CD14-positive monocyte (primary cell): ENCODE data around the gene NXPH2. TPM values are rescaled to one million over a fixed set of nuclear protein-coding genes. Genes with fewer than 3 reads are reported as not detected.

ENCODE experiments used
- DNase-seq, 3 donors: peaks; one replicate each; pipeline ENCODE4 v3.0.0-alpha.2; 2011 to 2022
- H2AFZ ChIP-seq: 2 replicates; pipeline ENCODE4 v1.6.0; 2012; ENCODE audit warnings: mild to moderate bottlenecking, low read depth, low read length, inconsistent platforms; ENCODE audit not compliant: insufficient read depth, poor library complexity, severe bottlenecking
- H3K27ac ChIP-seq, 2 donors: 1 replicate in 1 of 2; 2 replicates in 1 of 2; pipeline ENCODE4 v1.5.1; 2012 to 2013; ENCODE audit warnings: low read length in 2 of 2, control low read depth in 1 of 2, inconsistent platforms in 1 of 2, low read depth in 1 of 2, mild to moderate bottlenecking in 1 of 2
- H3K27me3 ChIP-seq, 2 donors: one replicate each; pipeline versions ENCODE4 v1.6.0 to v1.6.1; 2011 to 2013; ENCODE audit warnings: low read length in 2 of 2; ENCODE audit not compliant: control insufficient read depth in 2 of 2, insufficient read depth in 2 of 2
- H3K36me3 ChIP-seq, 2 donors: replicated peaks in 1 of 2; 1 replicate in 1 of 2; 2 replicates in 1 of 2; pipeline versions ENCODE4 v1.5.1 to v1.6.1; 2012 to 2013; ENCODE audit warnings: low read length in 2 of 2, control low read depth in 1 of 2, inconsistent platforms in 1 of 2, mild to moderate bottlenecking in 1 of 2; ENCODE audit not compliant: insufficient read depth in 2 of 2, control insufficient read depth in 1 of 2
- H3K4me1 ChIP-seq, 2 donors: 1 replicate in 1 of 2; 2 replicates in 1 of 2; pipeline versions ENCODE4 v1.5.1 to v1.6.1; 2012 to 2013; ENCODE audit warnings: low read length in 2 of 2, control low read depth in 1 of 2, inconsistent platforms in 1 of 2, mild to moderate bottlenecking in 1 of 2, moderate library complexity in 1 of 2; ENCODE audit not compliant: insufficient read depth in 2 of 2, control insufficient read depth in 1 of 2
- H3K4me2 ChIP-seq: replicated peaks from 2 replicates; pipeline ENCODE3; 2012; ENCODE audit warnings: low read length, moderate library complexity, mild to moderate bottlenecking; ENCODE audit not compliant: poor library complexity, severe bottlenecking; ENCODE audit errors: extremely low read depth
- H3K4me3 ChIP-seq, 3 experiments: fragments of 200-600 bp in 1 of 3; sonication (generic) in 1 of 3; replicated peaks in 1 of 3; 1 replicate in 2 of 3; 2 replicates in 1 of 3; pipeline ENCODE4 v1.5.1; 2011 to 2013; ENCODE audit warnings: low read length in 3 of 3, mild to moderate bottlenecking in 3 of 3, control low read depth in 2 of 3, low read depth in 2 of 3, inconsistent platforms in 1 of 3, moderate library complexity in 1 of 3
- H3K79me2 ChIP-seq: 2 replicates; pipeline ENCODE4 v1.6.0; 2012; ENCODE audit warnings: mild to moderate bottlenecking, control low read depth, inconsistent platforms, low read length, moderate library complexity; ENCODE audit not compliant: insufficient read depth
- H3K9ac ChIP-seq: 2 replicates; pipeline ENCODE4 v1.6.0; 2017; ENCODE audit warnings: low read length, mild to moderate bottlenecking; ENCODE audit not compliant: insufficient read depth, poor library complexity, severe bottlenecking
- H3K9me3 ChIP-seq, 2 donors: replicated peaks in 1 of 2; 1 replicate in 1 of 2; 2 replicates in 1 of 2; pipeline versions ENCODE4 v1.5.1 to v1.6.1; 2012 to 2013; ENCODE audit warnings: low read length in 2 of 2, control low read depth in 1 of 2; ENCODE audit not compliant: control insufficient read depth in 1 of 2, insufficient read depth in 1 of 2
- H4K20me1 ChIP-seq: 2 replicates; pipeline ENCODE4 v1.6.0; 2012; ENCODE audit warnings: mild to moderate bottlenecking, low read length, control low read depth, moderate library complexity; ENCODE audit not compliant: insufficient read depth
- H3K27ac Mint-ChIP-seq, 7 donors: one replicate each; pipeline ENCODE4 v1.8.0; 2020; ENCODE audit warnings: mild to moderate bottlenecking in 7 of 7, mixed read lengths in 7 of 7, moderate library complexity in 6 of 7, inconsistent platforms in 2 of 7
- H3K27me3 Mint-ChIP-seq, 3 donors: one replicate each; pipeline ENCODE4 v1.8.0; 2021 to 2022; ENCODE audit warnings: low read depth in 3 of 3, mild to moderate bottlenecking in 3 of 3, mixed read lengths in 3 of 3, moderate library complexity in 3 of 3, inconsistent platforms in 1 of 3
- H3K36me3 Mint-ChIP-seq, 2 donors: one replicate each; pipeline ENCODE4 v1.8.0; 2020; ENCODE audit warnings: mixed read lengths in 2 of 2, inconsistent platforms in 1 of 2, mild to moderate bottlenecking in 1 of 2
- H3K4me1 Mint-ChIP-seq: one replicate; pipeline ENCODE4 v1.8.0; 2020; ENCODE audit warnings: mild to moderate bottlenecking, mixed read lengths
- H3K4me3 Mint-ChIP-seq, 2 donors: one replicate each; pipeline ENCODE4 v1.8.0; 2020; ENCODE audit warnings: mild to moderate bottlenecking in 2 of 2, mixed read lengths in 2 of 2, moderate library complexity in 1 of 2
- H3K9me3 Mint-ChIP-seq, 7 donors: one replicate each; pipeline ENCODE4 v1.8.0; 2020 to 2022; ENCODE audit warnings: mixed read lengths in 7 of 7, mild to moderate bottlenecking in 6 of 7, moderate library complexity in 6 of 7, inconsistent platforms in 2 of 7
- WGBS: methylation state at CpG from one replicate; pipeline ENCODE4 v1.1.5; 2013; ENCODE audit warnings: missing lambda C conversion rate; ENCODE audit not compliant: insufficient coverage; 5-methylcytosine and 5-hydroxymethylcytosine counted together
- intact Hi-C, 2 donors: fragments of 100-400 bp; cut with micrococcal nuclease; formaldehyde crosslinking; loops; one replicate each; pipeline versions ENCODE4 v1.15.0 to v1.15.1; 2023
- polyA plus RNA-seq, 3 donors: library from polyadenylated mRNA; depleted of rRNA in 1 of 3; unstranded in 2 of 3; stranded (reverse) in 1 of 3; fragments of 300-500 nt in 2 of 3; fragments of >200 nt in 1 of 3; fragmentation: Illumina TruSeq in 2 of 3; gene quantifications; 1 replicate in 2 of 3; 2 replicates in 1 of 3; pipeline ENCODE4 v1.2.3, GENCODE V29; 2012 to 2021
- TF ChIP-seq, protein P1 (sequence below): fragments of 200-600 bp; IDR thresholded peaks from one replicate; pipeline ENCODE4 v1.8.0; 2022; ENCODE audit warnings: antibody characterized with exemption, mild to moderate bottlenecking

NXPH2 gene
- polyA plus RNA-seq, 3 donors: not detected

GRCh38 chr2:138777996-138778395, 2.2 kb downstream of the NXPH2 start:
- no peak overlapping the region for H3K27ac Mint-ChIP-seq
- Histone ChIP-seq H3K4me1 (no peaks in the 10 kb centered on the region), H3K4me3 (no peak overlapping the region), H3K9me3 (peaks cover 0 to 12% of the 10 kb centered on the region in 2 donors), H3K4me2 (no peak overlapping the region), H3K27ac (no peak overlapping the region), H3K27me3 (peaks cover 58 to 75% of the 10 kb centered on the region in 2 donors), H3K36me3 (no peaks in the 10 kb centered on the region), H3K9ac (no peak overlapping the region), H4K20me1 (no peaks in the 10 kb centered on the region), H2AFZ (no peak overlapping the region), H3K79me2 (no peaks in the 10 kb centered on the region)
- H3K9me3 Mint-ChIP-seq: peaks cover 0 to 9% (median 2%) of the 10 kb centered on the region in 7 donors
- WGBS: no CpG with 5 or more reads among the region's 2 CpGs
- peaks cover 8% of the 10 kb centered on the region for H3K4me1 Mint-ChIP-seq
- TF ChIP-seq, protein P1, sequence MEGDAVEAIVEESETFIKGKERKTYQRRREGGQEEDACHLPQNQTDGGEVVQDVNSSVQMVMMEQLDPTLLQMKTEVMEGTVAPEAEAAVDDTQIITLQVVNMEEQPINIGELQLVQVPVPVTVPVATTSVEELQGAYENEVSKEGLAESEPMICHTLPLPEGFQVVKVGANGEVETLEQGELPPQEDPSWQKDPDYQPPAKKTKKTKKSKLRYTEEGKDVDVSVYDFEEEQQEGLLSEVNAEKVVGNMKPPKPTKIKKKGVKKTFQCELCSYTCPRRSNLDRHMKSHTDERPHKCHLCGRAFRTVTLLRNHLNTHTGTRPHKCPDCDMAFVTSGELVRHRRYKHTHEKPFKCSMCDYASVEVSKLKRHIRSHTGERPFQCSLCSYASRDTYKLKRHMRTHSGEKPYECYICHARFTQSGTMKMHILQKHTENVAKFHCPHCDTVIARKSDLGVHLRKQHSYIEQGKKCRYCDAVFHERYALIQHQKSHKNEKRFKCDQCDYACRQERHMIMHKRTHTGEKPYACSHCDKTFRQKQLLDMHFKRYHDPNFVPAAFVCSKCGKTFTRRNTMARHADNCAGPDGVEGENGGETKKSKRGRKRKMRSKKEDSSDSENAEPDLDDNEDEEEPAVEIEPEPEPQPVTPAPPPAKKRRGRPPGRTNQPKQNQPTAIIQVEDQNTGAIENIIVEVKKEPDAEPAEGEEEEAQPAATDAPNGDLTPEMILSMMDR: no peak
- no peak overlapping the region for H3K4me3 Mint-ChIP-seq
- H3K36me3 Mint-ChIP-seq: peaks cover 0 to 3% of the 10 kb centered on the region in 2 donors
- intact Hi-C loops: no loop called here
- DNase-seq: no peak
- H3K27me3 Mint-ChIP-seq: peaks cover 48 to 56% (median 49%) of the 10 kb centered on the region in 3 donors

DNA sequence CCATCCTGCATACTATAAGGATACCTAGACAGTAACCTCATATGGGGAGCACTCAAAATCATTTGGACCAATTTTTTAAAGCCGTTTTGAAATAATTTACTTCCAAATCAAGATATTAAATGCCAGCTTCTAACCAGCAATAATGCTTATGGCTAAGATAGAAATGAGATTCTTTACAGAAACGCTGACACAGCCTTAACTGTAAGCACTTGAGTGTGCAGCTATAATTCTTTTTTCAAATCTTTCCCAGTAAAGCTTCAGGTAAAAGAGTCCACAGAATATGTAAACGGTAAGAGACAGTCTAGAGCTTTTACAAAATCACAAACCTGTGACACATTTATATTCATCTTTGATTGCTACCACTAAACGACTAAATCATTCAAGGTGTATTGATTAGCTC, 4.5 kb downstream of the NXPH2 start:
- H2AFZ ChIP-seq: no peak overlapping the region
- H4K20me1 ChIP-seq: no peaks in the 10 kb centered on the region
- no peak overlapping the region for H3K9ac ChIP-seq
- WGBS: no CpG with 5 or more reads among the region's 4 CpGs
- peaks cover 0 to 9% (median under 1%) of the 10 kb centered on the region in 7 donors for H3K9me3 Mint-ChIP-seq
- no peaks in the 10 kb centered on the region for H3K4me1 ChIP-seq
- no peak overlapping the region for H3K27ac ChIP-seq
- intact Hi-C loops: no loop called here
- H3K79me2 ChIP-seq: no peaks in the 10 kb centered on the region
- peaks cover 0 to 9% of the 10 kb centered on the region in 2 donors for H3K9me3 ChIP-seq
- H3K4me1 Mint-ChIP-seq: peaks cover 8% of the 10 kb centered on the region
- peaks cover 38 to 53% of the 10 kb centered on the region in 2 donors for H3K27me3 ChIP-seq
- no peak overlapping the region for H3K4me3 Mint-ChIP-seq
- no peak overlapping the region for H3K4me3 ChIP-seq
- no peak overlapping the region for H3K27ac Mint-ChIP-seq
- H3K27me3 Mint-ChIP-seq: peaks cover 28 to 41% (median 28%) of the 10 kb centered on the region in 3 donors
- H3K4me2 ChIP-seq: no peak overlapping the region
- TF ChIP-seq, protein P1: no peak
- peaks cover 0 to 3% of the 10 kb centered on the region in 2 donors for H3K36me3 Mint-ChIP-seq
- no peaks in the 10 kb centered on the region for H3K36me3 ChIP-seq
- DNase-seq: no peak
